Measurements from ENCODE around the gene PSME2.
"Not testable (repeated sequence)": the region's sequence is repeated elsewhere in the genome, so short reads cannot be mapped to it uniquely, and the experiment has no call there.

Gene PSME2

DNA sequence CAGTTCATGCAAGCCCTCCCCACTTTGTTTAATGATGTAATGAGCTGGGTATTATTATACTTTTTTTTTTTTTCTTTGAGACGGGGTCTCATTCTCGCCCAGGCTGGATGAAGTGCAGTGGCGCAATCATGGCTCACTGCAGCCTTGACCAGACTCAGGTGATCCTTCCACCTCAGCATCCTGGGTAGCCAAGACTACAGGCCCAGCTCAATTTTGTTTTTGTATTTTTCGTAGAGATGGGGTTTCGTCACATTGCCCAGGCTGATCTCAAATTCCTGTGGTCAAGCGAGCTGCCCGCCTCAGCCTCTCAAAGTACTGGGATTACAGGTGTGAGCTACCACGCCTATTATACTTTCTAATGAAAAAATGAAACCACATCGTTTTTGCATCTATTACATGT is 36.4 kb downstream of the PSME2 start:
- H3K27ac Mint-ChIP-seq: no peak overlapping the region
- TF ChIP-seq, protein P1, sequence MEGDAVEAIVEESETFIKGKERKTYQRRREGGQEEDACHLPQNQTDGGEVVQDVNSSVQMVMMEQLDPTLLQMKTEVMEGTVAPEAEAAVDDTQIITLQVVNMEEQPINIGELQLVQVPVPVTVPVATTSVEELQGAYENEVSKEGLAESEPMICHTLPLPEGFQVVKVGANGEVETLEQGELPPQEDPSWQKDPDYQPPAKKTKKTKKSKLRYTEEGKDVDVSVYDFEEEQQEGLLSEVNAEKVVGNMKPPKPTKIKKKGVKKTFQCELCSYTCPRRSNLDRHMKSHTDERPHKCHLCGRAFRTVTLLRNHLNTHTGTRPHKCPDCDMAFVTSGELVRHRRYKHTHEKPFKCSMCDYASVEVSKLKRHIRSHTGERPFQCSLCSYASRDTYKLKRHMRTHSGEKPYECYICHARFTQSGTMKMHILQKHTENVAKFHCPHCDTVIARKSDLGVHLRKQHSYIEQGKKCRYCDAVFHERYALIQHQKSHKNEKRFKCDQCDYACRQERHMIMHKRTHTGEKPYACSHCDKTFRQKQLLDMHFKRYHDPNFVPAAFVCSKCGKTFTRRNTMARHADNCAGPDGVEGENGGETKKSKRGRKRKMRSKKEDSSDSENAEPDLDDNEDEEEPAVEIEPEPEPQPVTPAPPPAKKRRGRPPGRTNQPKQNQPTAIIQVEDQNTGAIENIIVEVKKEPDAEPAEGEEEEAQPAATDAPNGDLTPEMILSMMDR (IDR thresholded peaks at IDR 0.05; ENCODE audit: unreplicated experiment in 3 of 3): no peak
- peaks cover 8% of the 10 kb centered on the region for H3K4me1 Mint-ChIP-seq
- no peak overlapping the region for H3K4me3 Mint-ChIP-seq
- H3K27me3 Mint-ChIP-seq (ENCODE audit: low read depth): no peaks in the 10 kb centered on the region
- no peaks in the 10 kb centered on the region for H3K9me3 Mint-ChIP-seq
- no peaks in the 10 kb centered on the region for H3K36me3 Mint-ChIP-seq (ENCODE audit: low read depth)

DNA sequence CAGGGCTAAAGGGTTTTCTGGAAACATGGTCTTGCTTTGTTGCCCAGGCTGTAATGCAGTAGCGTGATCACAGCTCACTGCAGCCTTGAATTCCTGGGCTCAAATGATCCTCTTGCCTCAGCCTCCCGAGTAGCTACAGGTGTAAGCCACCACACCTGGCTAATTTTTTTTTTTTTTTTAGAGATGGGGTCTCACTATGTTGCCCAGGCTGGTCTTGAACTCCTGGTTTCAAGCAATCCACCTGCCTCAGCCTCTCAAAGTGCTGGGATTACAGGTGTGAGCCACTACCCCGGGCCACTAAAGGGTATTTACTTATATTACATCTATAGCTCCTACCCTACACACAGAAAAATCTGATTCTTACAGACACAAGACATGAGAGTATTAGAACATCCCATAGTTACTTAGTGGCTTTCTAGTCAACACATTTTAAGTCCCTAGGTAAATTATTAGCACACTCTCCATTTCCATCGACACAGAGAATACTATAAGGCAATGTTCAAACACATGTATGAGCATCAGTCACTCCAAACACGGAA is 38.0 kb downstream of the PSME2 start:
- peaks cover 6% of the 10 kb centered on the region for H3K4me1 Mint-ChIP-seq
- H3K4me3 Mint-ChIP-seq: peak overlapping the region in 1 of 3 experiments; percentile 6
- peak overlapping the region; percentile 29 to 59 (median 53) for H3K27ac Mint-ChIP-seq
- peaks cover 11% of the 10 kb centered on the region for H3K36me3 Mint-ChIP-seq (ENCODE audit: low read depth)
- H3K9me3 Mint-ChIP-seq: no peaks in the 10 kb centered on the region
- no peaks in the 10 kb centered on the region for H3K27me3 Mint-ChIP-seq (ENCODE audit: low read depth)
- TF ChIP-seq, protein P1 (IDR thresholded peaks at IDR 0.05; ENCODE audit: unreplicated experiment in 3 of 3): no peak

DNA sequence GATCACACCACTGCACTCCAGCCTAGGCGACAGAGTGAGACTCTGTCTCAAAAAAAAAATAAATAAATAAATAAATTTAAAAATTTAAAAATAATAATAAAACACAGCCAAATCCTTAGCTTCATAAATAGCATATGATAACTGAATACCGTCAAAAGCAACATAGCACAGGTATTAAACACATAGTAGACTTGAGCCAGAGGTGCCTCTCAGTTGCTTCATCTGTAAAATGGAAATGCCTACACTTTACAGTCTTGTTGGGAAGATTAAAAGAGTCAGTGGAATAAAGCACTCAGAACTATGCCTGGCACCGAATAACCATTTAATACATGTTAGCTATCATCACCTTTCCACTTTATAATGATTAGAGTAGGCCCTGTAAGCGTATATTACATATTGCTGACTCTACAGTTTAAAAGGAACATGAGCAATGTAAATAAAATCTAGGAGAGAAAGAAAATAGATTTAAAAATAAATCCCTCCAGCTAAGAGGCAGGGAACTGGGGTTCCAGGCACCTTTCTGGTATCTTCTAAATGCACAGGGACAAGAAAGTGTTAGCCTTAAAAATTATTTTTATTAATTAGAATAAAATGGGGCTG is 39.6 kb downstream of the PSME2 start:
- Mint-ChIP-seq H3K9me3 (no peaks in the 10 kb centered on the region), H3K36me3 (ENCODE audit: low read depth) (peaks cover 15% of the 10 kb centered on the region), H3K4me1 (peaks cover 6% of the 10 kb centered on the region), H3K27me3 (ENCODE audit: low read depth) (no peaks in the 10 kb centered on the region), H3K27ac (no peak overlapping the region), H3K4me3 (no peak overlapping the region)
- TF ChIP-seq, protein P1 (IDR thresholded peaks at IDR 0.05; ENCODE audit: unreplicated experiment in 3 of 3): no peak

DNA sequence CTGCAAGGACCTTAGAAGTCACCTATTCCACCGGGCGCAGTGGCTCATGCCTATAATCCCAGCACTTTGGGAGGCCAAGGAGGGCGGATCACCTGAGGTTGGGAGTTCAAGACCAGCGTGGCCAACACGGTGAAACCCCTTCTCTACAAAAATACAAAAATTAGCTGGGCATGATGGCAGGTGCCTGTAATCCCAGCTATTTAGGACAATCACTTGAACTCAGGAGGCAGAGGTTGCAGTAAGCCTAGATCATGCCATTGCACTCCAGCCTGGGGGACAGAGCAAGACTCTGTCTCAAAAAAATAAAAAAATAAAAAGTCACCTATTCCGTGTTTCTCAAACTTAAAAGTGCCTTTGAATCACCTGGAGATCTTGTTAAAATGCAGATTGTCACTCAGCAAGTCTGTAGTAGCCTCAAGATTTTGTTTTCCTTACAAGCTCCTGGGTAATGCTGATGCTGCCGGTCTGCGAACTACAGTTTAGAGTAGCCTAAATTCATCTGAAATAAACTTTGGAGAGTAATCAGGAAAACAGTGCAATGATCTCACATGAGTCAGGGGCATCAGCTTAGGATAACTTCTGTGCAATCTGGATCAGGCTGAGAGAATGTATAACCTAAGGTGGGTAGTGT is 40.7 kb downstream of the PSME2 start:
- not testable (repeated sequence) for H3K4me3 Mint-ChIP-seq; H3K4me1 Mint-ChIP-seq; H3K9me3 Mint-ChIP-seq; H3K27me3 Mint-ChIP-seq (ENCODE audit: low read depth)
- Mint-ChIP-seq H3K27ac (peak overlapping the region in 1 of 3 experiments; percentile 49), H3K36me3 (ENCODE audit: low read depth) (peaks cover 15% of the 10 kb centered on the region)

DNA sequence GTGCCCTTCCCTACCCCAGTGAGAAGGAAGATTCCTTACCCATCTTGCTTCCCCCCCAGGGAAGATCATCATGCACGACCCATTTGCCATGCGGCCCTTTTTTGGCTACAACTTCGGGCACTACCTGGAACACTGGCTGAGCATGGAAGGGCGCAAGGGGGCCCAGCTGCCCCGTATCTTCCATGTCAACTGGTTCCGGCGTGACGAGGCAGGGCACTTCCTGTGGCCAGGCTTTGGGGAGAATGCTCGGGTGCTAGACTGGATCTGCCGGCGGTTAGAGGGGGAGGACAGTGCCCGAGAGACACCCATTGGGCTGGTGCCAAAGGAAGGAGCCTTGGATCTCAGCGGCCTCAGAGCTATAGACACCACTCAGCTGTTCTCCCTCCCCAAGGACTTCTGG is 43.0 kb downstream of the PSME2 start:
- H3K27ac Mint-ChIP-seq: no peak overlapping the region
- H3K9me3 Mint-ChIP-seq: no peaks in the 10 kb centered on the region
- no peaks in the 10 kb centered on the region for H3K27me3 Mint-ChIP-seq (ENCODE audit: low read depth)
- H3K4me1 Mint-ChIP-seq: no peaks in the 10 kb centered on the region
- no peak overlapping the region for H3K4me3 Mint-ChIP-seq
- peaks cover 15% of the 10 kb centered on the region for H3K36me3 Mint-ChIP-seq (ENCODE audit: low read depth)
- TF ChIP-seq, protein P1 (IDR thresholded peaks at IDR 0.05; ENCODE audit: unreplicated experiment in 3 of 3): no peak

DNA sequence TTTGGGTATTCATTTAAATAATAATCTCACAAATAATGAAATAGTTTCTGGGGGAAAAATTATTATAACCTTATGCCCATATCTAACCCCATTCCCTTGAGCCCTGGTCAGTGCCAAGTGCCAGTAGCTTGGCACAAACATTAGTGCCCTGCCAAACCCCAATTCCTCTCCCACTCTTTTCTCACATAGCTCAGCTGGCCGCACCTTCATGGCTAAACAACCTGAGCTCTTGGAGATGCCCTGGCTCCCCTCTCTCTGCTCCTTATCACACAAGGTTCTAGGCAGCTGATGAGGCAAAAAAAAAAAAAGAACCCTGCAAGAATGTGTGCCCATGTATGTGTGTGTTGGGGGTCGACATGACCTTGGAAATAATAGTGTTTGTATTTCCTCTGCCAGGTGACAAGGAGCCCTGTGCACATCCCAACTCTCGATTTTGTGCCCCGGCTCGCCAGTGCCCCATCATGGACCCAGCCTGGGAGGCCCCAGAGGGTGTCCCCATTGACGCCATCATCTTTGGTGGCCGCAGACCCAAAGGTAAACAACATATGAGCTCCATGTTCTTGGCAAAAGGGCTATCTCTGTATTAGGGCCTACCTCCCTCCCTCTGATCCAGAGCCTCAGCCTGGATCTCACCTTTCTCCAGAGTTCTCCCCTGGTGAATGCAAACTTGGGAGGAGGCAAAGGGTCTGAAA is 43.9 kb downstream of the PSME2 start:
- Mint-ChIP-seq H3K4me1 (no peaks in the 10 kb centered on the region), H3K27ac (no peak overlapping the region), H3K4me3 (no peak overlapping the region), H3K9me3 (no peaks in the 10 kb centered on the region), H3K36me3 (ENCODE audit: low read depth) (peaks cover 15% of the 10 kb centered on the region), H3K27me3 (ENCODE audit: low read depth) (no peaks in the 10 kb centered on the region)
- TF ChIP-seq, protein P1 (IDR thresholded peaks at IDR 0.05; ENCODE audit: unreplicated experiment in 3 of 3): no peak
